ENCODE results near the gene PNMA1. TPM values are rescaled to one million over a fixed set of nuclear protein-coding genes. Genes with fewer than 3 reads are reported as not detected.

Gene PNMA1
- total RNA-seq, 1 donor: 31.1 TPM

GRCh38 chr14:73719791-73720190, 5.6 kb upstream of the PNMA1 start:
- DNase-seq (ENCODE audit: low read depth): no peak
- H3K4me3 ChIP-seq (ENCODE audit: low read depth, low read length): no peak overlapping the region
- TF ChIP-seq, protein P1, sequence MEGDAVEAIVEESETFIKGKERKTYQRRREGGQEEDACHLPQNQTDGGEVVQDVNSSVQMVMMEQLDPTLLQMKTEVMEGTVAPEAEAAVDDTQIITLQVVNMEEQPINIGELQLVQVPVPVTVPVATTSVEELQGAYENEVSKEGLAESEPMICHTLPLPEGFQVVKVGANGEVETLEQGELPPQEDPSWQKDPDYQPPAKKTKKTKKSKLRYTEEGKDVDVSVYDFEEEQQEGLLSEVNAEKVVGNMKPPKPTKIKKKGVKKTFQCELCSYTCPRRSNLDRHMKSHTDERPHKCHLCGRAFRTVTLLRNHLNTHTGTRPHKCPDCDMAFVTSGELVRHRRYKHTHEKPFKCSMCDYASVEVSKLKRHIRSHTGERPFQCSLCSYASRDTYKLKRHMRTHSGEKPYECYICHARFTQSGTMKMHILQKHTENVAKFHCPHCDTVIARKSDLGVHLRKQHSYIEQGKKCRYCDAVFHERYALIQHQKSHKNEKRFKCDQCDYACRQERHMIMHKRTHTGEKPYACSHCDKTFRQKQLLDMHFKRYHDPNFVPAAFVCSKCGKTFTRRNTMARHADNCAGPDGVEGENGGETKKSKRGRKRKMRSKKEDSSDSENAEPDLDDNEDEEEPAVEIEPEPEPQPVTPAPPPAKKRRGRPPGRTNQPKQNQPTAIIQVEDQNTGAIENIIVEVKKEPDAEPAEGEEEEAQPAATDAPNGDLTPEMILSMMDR (IDR thresholded peaks at IDR 0.05; ENCODE audit: insufficient read depth, low read depth, low read length): no peak

GRCh38 chr14:73719361-73719760, 5.2 kb upstream of the PNMA1 start:
- DNase-seq (ENCODE audit: low read depth): no peak
- TF ChIP-seq, protein P1 (IDR thresholded peaks at IDR 0.05; ENCODE audit: insufficient read depth, low read depth, low read length): no peak
- H3K4me3 ChIP-seq (ENCODE audit: low read depth, low read length): no peak overlapping the region

- TF ChIP-seq, protein P1 (IDR thresholded peaks at IDR 0.05; ENCODE audit: insufficient read depth, low read depth, low read length): no peak
- no peak overlapping the region for H3K4me3 ChIP-seq (ENCODE audit: low read depth, low read length)
- DNase-seq (ENCODE audit: low read depth): no peak
Measured at GRCh38 chr14:73718418-73719251, 4.5 kb upstream of the PNMA1 start.

DNA sequence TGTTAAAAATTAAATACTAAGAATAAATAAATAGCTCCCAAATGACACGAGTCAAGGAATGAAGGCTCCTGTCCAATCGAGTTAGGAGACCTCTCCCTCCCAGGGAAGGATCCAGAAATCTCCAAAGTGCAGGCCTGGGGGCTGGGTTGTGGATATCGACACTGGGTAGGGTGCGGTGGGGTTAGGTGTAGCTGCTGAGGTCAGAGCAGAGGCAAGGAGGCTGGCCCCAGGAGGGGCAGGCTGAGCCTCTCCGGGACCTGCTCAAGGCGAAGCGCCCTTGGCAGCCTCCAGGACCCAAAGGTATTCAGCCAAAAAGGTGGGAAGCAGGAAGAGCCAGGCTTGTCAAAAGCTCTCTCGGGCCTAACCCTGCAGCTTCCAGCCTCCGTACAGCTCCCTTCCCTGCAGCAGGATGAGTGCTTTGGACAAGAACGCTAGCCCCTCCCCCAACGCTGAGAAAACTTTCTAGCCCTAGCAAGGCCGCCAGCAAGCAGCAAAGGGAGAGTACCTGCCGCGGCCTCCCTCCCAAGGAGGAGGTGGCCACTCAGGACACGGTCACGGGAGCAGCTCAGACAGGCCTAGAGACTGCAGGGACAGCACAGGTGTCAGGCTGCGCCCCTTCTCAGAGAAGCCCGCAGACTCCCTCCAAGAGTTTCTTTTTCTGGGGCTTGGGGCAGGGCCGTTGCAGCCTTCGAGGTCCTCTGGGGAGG, 3.7 kb upstream of the PNMA1 start:
- no peak for DNase-seq (ENCODE audit: low read depth)
- TF ChIP-seq, protein P1 (IDR thresholded peaks at IDR 0.05; ENCODE audit: insufficient read depth, low read depth, low read length): no peak
- no peak overlapping the region for H3K4me3 ChIP-seq (ENCODE audit: low read depth, low read length)

GRCh38 chr14:73717266-73717665, 3.1 kb upstream of the PNMA1 start:
- DNase-seq (ENCODE audit: low read depth): peak; percentile 55
- TF ChIP-seq, protein P1 (IDR thresholded peaks at IDR 0.05; ENCODE audit: insufficient read depth, low read depth, low read length): no peak
- H3K4me3 ChIP-seq (ENCODE audit: low read depth, low read length): no peak overlapping the region

DNA sequence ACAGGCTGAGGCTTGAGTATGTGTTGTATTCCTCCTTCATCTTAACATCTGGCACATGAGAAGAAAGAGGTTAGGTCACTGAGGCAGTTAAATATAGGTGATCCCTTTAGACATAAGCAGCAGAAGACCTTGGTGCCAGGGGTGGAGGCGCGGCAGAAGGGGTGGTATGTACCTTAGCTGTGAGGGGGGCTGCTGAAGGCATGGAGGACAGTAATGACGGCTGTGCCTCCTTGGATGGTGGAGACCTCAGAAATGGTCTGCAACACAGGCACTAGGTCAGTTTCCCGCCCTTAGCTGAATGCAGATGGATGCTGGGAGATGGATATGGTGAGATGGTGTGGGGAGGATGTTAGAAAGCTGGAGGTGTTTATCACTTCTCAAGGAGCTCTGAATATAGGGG, 1.5 kb upstream of the PNMA1 start:
- no peak for DNase-seq (ENCODE audit: low read depth)
- TF ChIP-seq, protein P1 (IDR thresholded peaks at IDR 0.05; ENCODE audit: insufficient read depth, low read depth, low read length): no peak
- H3K4me3 ChIP-seq (ENCODE audit: low read depth, low read length): no peak overlapping the region
